Gastroesophageal sphincter (tissue), 3 donors: ENCODE measurements around the gene SCYGR3.

Source experiments
- CTCF ChIP-seq, 4 experiments: fragments of 200-600 bp in 2 of 4; fragments of 450-650 bp in 2 of 4; sonication (generic) in 1 of 4; IDR thresholded peaks; one replicate each; pipeline ENCODE4 v1.5.1; 2017 to 2019; ENCODE audit warnings: antibody characterized with exemption in 4 of 4, mild to moderate bottlenecking in 2 of 4, moderate library complexity in 2 of 4
- EP300 ChIP-seq: sonication (generic); formaldehyde crosslinking; IDR thresholded peaks from one replicate; pipeline ENCODE4 v1.6.1; 2017; ENCODE audit warnings: antibody characterized with exemption, mild to moderate bottlenecking
- POLR2A ChIP-seq, 2 donors: fragments of 450-650 bp; IDR thresholded peaks; one replicate each; pipeline ENCODE4 v1.6.1; 2017; ENCODE audit warnings: antibody characterized with exemption in 2 of 2, mild to moderate bottlenecking in 2 of 2, moderate library complexity in 1 of 2
- POLR2AphosphoS5 ChIP-seq: sonication (generic); formaldehyde crosslinking; IDR thresholded peaks from one replicate; pipeline ENCODE4 v1.6.1; 2017; ENCODE audit warnings: antibody characterized with exemption

- TF ChIP-seq POLR2A (IDR thresholded peaks at IDR 0.05) (no peak), EP300 (no peak), POLR2AphosphoS5 (no peak), CTCF (IDR thresholded peaks at IDR 0.05) (no peak)
These were observed 21.8 kb downstream of the SCYGR3 start for GRCh38 chr2:227592694-227593387.
